Hepatocyte (in vitro differentiated cells): ENCODE measurements around the gene CHST11.

ENCODE experiments used
- CTCF ChIP-seq: fragments of 200-600 bp; sonication (generic); IDR thresholded peaks from 2 replicates; pipeline ENCODE4 v1.5.1; 2016; ENCODE audit warnings: antibody characterized with exemption, mild to moderate bottlenecking; ENCODE audit not compliant: poor library complexity
- EZH2phosphoT487 ChIP-seq: fragments of 200-600 bp; sonication (generic); IDR thresholded peaks from one replicate; pipeline ENCODE4 v1.6.1; 2018; ENCODE audit warnings: antibody characterized with exemption, mild to moderate bottlenecking, low read depth, moderate library complexity; ENCODE audit not compliant: unreplicated experiment, severe bottlenecking

GRCh38 chr12:104467346-104467837 is 10.6 kb downstream of the CHST11 start:
- TF ChIP-seq EZH2phosphoT487: no peak
- no peak for TF ChIP-seq CTCF
